ENCODE measurements around the gene RIPPLY3. TPM values are rescaled to one million over a fixed set of nuclear protein-coding genes. Genes with fewer than 3 reads are reported as not detected.

The RIPPLY3 gene
- polyA plus RNA-seq, 5 donors, result 1.4 to 2.9 (median 1.9) TPM

GRCh38 chr21:37059181-37059580 lies 52.7 kb downstream of the RIPPLY3 start:
- no peak for DNase-seq

- peak; percentile 68 to 81 for DNase-seq
Observed at GRCh38 chr21:37060296-37060695, 53.8 kb downstream of the RIPPLY3 start.

GRCh38 chr21:37061926-37062592 lies 55.6 kb downstream of the RIPPLY3 start:
- DNase-seq, result no peak

- no peak for DNase-seq
Observed at GRCh38 chr21:37062593-37062935, 56.1 kb downstream of the RIPPLY3 start.

GRCh38 chr21:37063433-37063832 lies 56.9 kb downstream of the RIPPLY3 start:
- no peak for DNase-seq

- DNase-seq, result no peak
Observed at GRCh38 chr21:37064841-37065240, 58.3 kb downstream of the RIPPLY3 start.

GRCh38 chr21:37065561-37066177 lies 59.2 kb downstream of the RIPPLY3 start:
- no peak for DNase-seq

Other genes with a start within 250 kb of the RIPPLY3 start
- gene HLCS, start 40.0 kb upstream of the RIPPLY3 start, polyA plus RNA-seq (ENCODE audit: insufficient read depth in 1 of 5, insufficient read length in 5 of 5, low replicate concordance in 1 of 5), result 10 to 100 TPM; 13.1 to 20.3 (median 15.9) TPM
- gene PIGP, start 66.4 kb downstream of the RIPPLY3 start, polyA plus RNA-seq (ENCODE audit: insufficient read depth in 1 of 5, insufficient read length in 5 of 5, low replicate concordance in 1 of 5), result 10 to 100 TPM; 20.9 to 26.1 (median 23.0) TPM
- 100 to 1,000 TPM; 130 to 210 (median 209) TPM for gene TTC3, start 66.6 kb downstream of the RIPPLY3 start, polyA plus RNA-seq (ENCODE audit: insufficient read depth in 1 of 5, insufficient read length in 5 of 5, low replicate concordance in 1 of 5)